Heart left ventricle (tissue), 13 donors: ENCODE data around the gene KLLN.

Source experiments
- POLR2A ChIP-seq, 2 donors: fragments of 450-650 bp; IDR thresholded peaks; one replicate each; pipeline ENCODE4 v1.6.1; 2017; ENCODE audit warnings: antibody characterized with exemption in 2 of 2, mild to moderate bottlenecking in 2 of 2, moderate library complexity in 2 of 2
- TF ChIP-seq, protein P1 (sequence below), 12 donors: fragments of 200-600 bp; sonication (generic) in 4 of 12; IDR thresholded peaks; one replicate each; pipeline versions ENCODE4 v1.5.0 to v1.8.0; 2018 to 2022; ENCODE audit warnings: antibody characterized with exemption in 12 of 12, mild to moderate bottlenecking in 5 of 12
- donor health status: ischemic (EF 13 %, LVEDD 7.1; RV severe dilation, severe dysfunction).
- donor health status: DM: no; HTN: yes; CAD: no.
- donor health status: DM: no; HTN: no; CAD: no.
- donor health status: ischemic (EF 25% LVEDD 6.9; RV normal size, moderate dysfunction).
- donor health status: ischemic (EF 25% LVEDD 5.7; RV mildly dilated, moderate dysfunction).
- donor health status: ischemic (EF 35%, LVEDD 5.7; RV mildly dilated, moderate dysfunction).
- donor health status: nonischemic (EF 11% LVEDD 7.7; RV severe dilation, severe dysfunction).
- donor health status: DM: yes; HTN: yes; CAD: no.
- donor health status: PGD.
- donor health status: ischemic (EF 29% LVEDD 5.4; RV normal size, mild dysfunction).
- donor health status: nonischemic (EF 23%, LVEDD 6.1; RV moderate dilation, normal function).

DNA sequence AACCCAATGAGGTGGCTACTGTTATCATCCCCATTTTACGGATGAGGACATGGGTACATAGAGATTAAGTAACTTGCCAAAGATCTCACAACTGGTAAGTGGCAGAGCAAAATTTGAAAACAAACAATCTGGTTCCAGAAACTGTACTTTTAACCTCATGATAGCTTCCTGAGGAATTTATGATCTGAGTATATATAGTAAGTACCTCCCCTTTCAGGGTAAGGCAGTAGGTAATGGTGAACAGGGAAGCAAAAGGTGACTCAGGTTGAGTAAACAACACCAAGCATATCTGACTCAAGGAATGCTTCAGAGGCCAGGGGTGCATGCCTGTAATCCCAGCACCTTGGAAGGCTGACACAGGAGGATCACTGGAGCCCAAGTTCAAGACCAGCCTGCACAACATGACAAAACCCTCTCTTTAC is 21.1 kb downstream of the KLLN start:
- TF ChIP-seq, protein P1, sequence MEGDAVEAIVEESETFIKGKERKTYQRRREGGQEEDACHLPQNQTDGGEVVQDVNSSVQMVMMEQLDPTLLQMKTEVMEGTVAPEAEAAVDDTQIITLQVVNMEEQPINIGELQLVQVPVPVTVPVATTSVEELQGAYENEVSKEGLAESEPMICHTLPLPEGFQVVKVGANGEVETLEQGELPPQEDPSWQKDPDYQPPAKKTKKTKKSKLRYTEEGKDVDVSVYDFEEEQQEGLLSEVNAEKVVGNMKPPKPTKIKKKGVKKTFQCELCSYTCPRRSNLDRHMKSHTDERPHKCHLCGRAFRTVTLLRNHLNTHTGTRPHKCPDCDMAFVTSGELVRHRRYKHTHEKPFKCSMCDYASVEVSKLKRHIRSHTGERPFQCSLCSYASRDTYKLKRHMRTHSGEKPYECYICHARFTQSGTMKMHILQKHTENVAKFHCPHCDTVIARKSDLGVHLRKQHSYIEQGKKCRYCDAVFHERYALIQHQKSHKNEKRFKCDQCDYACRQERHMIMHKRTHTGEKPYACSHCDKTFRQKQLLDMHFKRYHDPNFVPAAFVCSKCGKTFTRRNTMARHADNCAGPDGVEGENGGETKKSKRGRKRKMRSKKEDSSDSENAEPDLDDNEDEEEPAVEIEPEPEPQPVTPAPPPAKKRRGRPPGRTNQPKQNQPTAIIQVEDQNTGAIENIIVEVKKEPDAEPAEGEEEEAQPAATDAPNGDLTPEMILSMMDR (IDR thresholded peaks at IDR 0.05), result no peak
- TF ChIP-seq POLR2A (IDR thresholded peaks at IDR 0.05), result no peak
